Activated T-cell treated with anti-CD3 and anti-CD28 coated beads, Interleukin-2, amount 50 U/mL, for 48 hours (primary cell): ENCODE measurements around the gene PKD1L1.
"Not testable (repeated sequence)": the region's sequence is repeated elsewhere in the genome, so short reads cannot be mapped to it uniquely, and the experiment has no call there.

Source experiments
- DNase-seq, 2 experiments: peaks; one replicate each; pipeline ENCODE4 v3.0.0-alpha.2; 2020

The PKD1L1 gene

GRCh38 chr7:47937065-47937687 is 11.1 kb downstream of the PKD1L1 start:
- DNase-seq = peak; percentile 44 to 52

- DNase-seq = no peak
These were observed 11.9 kb downstream of the PKD1L1 start for GRCh38 chr7:47936323-47936722.

GRCh38 chr7:47935336-47935735 is 12.9 kb downstream of the PKD1L1 start:
- DNase-seq = no peak

- DNase-seq = no peak
These were observed 13.4 kb downstream of the PKD1L1 start for GRCh38 chr7:47934831-47935230.

GRCh38 chr7:47933215-47933614 is 15.1 kb downstream of the PKD1L1 start:
- no peak for DNase-seq

- no peak for DNase-seq
These were observed 15.7 kb downstream of the PKD1L1 start for GRCh38 chr7:47932466-47933037.

DNA sequence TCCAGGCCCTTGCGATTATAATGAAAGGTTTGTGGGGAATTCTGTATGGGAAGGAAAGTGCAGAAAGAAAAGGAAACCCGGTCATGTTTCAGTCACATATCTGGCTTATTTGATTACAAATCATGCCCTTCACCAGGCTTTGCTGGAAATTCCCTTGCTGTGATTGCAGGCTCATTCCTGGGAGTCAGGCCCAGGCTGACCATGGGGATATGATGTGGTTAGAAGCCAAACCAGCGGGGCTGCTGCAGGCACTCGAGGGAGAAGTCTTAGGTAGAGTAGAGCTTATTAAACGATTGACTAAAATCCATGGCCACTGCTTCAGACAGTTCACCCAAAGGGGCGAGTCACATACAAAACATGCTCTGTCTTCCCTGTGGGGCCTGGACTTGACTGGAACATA is 16.2 kb downstream of the PKD1L1 start:
- no peak for DNase-seq

DNA sequence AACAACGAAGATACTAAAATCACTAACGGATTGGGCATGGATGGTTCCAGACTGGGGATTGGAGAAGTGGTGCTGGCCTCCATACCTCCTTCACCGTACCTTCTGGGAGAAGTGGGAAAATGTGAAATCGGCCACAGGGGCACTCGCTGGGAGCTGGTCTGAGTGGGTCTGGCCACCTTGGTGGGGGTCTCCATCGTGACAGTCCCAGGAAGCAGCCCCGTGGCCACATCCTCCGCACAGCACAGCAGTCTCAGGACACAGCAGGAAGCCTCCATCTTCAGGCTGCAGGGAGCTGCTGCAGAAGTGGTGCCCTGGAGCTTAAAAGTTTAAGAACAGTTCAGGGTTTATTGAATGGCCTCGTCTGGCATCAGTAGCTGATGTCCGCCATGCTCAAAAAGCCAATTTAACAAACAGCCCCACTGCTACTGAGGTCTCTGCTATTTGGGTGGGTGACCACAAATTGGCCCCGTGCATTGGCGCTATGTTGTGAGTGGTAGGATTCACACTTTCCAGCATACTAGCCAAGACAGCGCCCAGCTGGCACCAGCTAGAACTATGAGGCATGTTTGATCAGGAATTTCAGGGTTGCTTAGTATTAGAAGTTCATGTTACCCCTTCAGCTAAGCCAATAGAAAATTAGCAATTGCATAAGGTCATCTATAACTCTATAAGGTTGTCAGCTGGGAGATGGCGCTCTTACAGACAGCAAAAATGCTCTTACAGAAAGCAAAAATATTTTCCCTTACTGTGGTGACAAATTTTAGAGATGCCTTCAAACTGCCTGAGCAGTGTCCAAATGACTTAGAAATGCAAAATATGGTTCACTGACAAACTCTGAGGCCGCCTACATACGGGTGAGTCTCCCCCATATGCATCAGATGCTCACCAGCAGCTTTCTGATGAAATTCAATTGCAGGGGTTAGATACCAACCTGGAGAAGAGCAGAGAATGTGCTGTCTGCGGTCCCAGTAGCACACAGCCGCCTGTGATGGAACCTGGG is 17.0 kb downstream of the PKD1L1 start:
- no peak for DNase-seq

- DNase-seq = no peak
These were observed 24.0 kb downstream of the PKD1L1 start for GRCh38 chr7:47924266-47924665.

DNA sequence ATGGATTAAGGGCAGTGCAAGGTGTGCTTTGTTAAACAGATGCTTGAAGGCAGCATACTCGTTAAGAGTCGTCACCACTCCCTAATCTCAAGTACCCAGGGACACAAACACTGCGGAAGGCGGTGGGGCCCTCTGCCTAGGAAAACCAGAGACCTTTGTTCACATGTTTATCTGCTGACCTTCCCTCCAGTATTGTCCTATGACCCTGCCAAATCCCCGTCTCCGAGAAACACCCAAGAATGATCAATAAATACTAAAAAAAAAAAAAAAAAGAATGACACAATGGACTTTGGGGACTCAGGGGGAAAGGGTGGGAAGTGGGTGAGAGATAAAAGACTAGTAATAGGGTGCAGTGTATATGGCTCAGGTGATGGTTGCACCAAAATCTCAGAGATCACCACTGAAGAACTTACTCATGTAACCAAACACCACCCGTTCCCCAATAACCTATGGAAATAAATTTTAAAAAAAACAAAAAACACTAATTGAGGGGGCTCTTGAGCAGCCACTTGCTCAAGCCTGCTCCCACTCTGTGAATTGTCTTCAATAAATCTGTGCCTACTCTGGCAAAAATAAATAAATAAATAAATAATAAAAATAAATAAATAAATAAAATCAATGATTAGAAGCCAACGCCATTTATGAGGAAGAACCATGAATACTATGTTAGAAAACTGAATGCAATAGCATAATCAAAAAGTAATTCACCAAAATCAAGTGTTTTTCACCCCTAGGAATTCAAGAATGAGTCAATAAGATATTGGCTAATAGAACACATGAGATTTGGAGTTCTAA is 25.0 kb downstream of the PKD1L1 start:
- not testable (repeated sequence) for DNase-seq

- DNase-seq = not testable (repeated sequence)
These were observed 31.8 kb downstream of the PKD1L1 start for GRCh38 chr7:47916514-47916913.

DNA sequence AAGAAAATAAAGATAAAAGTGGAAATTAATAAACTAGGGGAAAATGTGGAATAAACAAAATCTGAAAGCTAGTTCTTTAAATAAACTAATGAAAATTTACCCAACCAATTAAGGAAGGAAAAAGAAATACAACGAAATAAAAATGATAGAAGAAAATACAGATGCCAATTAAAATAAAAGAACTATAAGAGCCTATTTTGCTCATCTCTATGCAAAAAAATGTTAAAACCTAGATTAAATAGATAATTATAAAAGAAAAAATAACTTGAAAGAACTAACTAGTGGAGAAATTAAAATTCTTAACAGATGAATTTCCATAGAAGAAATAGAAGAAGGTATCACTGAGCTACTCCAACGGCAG is 32.7 kb downstream of the PKD1L1 start:
- no peak for DNase-seq

DNA sequence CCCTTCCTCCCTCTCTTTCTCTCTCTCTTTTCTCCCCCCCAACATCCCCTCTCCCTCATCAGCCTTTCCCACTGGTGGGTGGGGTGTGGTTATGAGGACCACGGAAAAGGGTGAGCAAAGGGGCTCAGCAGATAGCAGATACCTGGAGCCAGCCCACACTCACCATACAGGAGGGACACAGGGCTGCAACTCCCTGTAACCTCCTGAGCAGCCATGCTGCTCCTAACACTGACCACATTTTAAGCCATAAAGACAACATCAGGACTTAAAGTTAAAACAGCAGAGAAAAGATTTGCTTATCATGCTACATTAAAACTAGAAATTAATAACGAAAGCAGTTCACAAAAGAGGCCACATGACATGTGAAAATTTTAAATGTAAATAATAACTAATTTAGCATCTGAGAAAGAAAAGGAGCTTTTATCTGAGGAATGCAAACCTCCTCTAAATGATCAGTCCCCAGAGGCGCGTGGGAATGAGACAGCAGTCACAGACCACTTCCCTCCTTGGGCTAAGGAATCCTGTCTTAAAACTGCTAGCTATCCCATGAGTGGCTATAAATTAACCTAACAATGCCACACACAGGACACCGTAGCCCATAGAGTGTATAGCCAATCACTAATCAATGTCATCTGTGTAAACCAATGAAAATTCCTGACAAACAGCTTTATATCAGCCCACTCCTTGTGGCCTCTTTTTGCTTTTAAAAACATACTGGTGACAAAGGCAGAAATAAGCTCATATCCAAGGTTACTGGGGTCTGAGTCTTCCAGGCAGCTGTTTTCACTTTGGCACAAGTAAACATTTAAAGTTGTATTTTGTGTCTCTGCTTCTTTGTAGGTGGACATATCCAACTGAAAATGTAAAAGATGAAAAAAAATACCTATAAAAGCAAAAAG is 33.3 kb downstream of the PKD1L1 start:
- no peak for DNase-seq

GRCh38 chr7:47912332-47912731 is 35.9 kb downstream of the PKD1L1 start:
- DNase-seq = no peak

DNA sequence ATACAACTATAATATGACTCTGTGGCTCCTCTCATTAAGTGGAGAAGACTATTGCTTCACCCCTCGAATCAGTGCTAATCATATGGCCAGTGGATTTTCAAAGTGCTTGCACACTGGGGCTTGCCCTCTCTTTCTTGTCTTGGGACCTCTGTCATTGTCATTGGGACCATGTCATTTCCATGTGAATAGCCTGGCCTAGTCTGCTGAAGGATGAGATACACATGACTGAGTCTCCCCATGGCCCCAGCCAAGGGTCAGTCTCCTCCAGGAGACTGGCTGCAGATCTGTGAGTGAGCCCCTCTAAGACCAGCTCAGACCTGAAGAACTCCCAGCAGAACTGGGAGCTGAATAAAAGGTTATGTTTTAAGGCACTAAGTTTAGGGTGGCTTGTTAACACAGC is 39.5 kb downstream of the PKD1L1 start:
- DNase-seq = no peak

- no peak for DNase-seq
These were observed 40.2 kb downstream of the PKD1L1 start for GRCh38 chr7:47907981-47908616.

GRCh38 chr7:47906883-47907282 is 41.4 kb downstream of the PKD1L1 start:
- DNase-seq = no peak

- no peak for DNase-seq
These were observed 43.0 kb downstream of the PKD1L1 start for GRCh38 chr7:47905076-47905920.

- DNase-seq = no peak
These were observed 46.3 kb downstream of the PKD1L1 start for GRCh38 chr7:47902013-47902412.

- no peak for DNase-seq
These were observed 46.7 kb downstream of the PKD1L1 start for GRCh38 chr7:47901542-47901941.
